ENCODE measurements around the gene NHS. TPM values are rescaled to one million over a fixed set of nuclear protein-coding genes. Genes with fewer than 3 reads are reported as not detected.

Gene NHS
- total and polyA plus RNA-seq, 11 donors = 0.22 to 3.4 (median 1.1) TPM

DNA sequence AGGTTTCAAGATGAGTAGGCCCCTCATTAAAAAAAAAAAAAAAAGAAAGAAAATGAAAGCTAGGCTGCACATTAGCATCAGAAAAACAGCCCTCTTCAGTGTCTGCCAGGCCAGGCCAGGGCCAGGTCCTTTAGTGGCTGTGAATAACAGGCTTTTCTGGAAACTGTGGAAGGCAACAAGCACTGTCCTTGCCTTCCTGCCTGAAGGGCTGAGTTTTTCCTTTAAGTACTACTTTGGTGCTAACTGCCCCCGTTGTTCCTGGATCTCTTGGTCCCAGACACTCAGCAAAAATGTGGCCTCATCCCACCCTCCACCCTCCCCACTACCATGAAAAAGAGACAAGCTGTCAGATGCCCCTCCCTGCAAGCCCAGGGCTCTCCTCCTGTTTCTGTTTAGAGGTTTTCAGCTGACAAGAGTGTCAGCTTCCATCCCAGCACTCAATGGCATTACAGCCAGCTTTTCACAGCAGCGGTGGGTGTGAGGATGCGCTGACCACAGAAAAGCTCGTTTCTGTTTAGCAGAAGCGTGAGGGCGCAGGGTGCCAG lies 174.2 kb downstream of the NHS start:
- no peak for ATAC-seq
- intact Hi-C loops (cut with DNase I) = no loop called here
- Histone ChIP-seq H3K36me3 (no peaks in the 10 kb centered on the region), H3K27me3 (no peaks in the 10 kb centered on the region), H3K4me3 (no peak overlapping the region), H3K27ac (peak overlapping the region in 1 of 12 donors; percentile 43), H3K4me1 (no peaks in the 10 kb centered on the region), H3K9me3 (no peaks in the 10 kb centered on the region)
- 67 to 79% (median 72%) methylated on average over 6 of the region's 6 CpGs for WGBS, 4 donors
- DNase-seq = no peak
- TF ChIP-seq, protein P1, sequence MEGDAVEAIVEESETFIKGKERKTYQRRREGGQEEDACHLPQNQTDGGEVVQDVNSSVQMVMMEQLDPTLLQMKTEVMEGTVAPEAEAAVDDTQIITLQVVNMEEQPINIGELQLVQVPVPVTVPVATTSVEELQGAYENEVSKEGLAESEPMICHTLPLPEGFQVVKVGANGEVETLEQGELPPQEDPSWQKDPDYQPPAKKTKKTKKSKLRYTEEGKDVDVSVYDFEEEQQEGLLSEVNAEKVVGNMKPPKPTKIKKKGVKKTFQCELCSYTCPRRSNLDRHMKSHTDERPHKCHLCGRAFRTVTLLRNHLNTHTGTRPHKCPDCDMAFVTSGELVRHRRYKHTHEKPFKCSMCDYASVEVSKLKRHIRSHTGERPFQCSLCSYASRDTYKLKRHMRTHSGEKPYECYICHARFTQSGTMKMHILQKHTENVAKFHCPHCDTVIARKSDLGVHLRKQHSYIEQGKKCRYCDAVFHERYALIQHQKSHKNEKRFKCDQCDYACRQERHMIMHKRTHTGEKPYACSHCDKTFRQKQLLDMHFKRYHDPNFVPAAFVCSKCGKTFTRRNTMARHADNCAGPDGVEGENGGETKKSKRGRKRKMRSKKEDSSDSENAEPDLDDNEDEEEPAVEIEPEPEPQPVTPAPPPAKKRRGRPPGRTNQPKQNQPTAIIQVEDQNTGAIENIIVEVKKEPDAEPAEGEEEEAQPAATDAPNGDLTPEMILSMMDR (IDR thresholded peaks at IDR 0.05) = no peak
- TF ChIP-seq POLR2A (IDR thresholded peaks at IDR 0.05) = no peak

DNA sequence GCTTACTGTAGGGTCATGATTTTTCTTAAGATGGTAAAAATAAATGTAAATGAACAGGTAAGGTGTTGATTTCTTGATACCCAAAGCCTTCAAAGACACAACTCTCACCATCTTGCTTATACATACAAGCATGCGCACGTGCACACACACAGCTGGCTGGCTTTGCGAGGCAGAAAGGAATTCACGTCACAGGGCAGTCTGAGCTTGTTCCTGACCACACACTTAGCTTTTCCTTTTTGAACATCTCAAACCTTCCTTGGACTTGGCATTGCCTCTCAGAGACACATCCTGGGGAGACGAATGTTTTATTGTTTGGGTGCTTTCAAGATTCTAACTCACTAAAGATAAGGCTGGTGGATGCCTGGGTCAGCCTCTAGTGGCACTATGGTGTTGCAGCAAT lies 175.0 kb downstream of the NHS start:
- Histone ChIP-seq H3K9me3 (no peaks in the 10 kb centered on the region), H3K27ac (no peak overlapping the region), H3K27me3 (no peaks in the 10 kb centered on the region), H3K4me3 (no peak overlapping the region), H3K4me1 (no peaks in the 10 kb centered on the region), H3K36me3 (no peaks in the 10 kb centered on the region)
- ATAC-seq (no peak), DNase-seq (no peak)
- 73 to 89% (median 80%) methylated on average over 5 of the region's 5 CpGs for WGBS, 4 donors
- intact Hi-C loops (cut with DNase I) = no loop called here
- TF ChIP-seq, protein P1 (IDR thresholded peaks at IDR 0.05) = no peak
- no peak for TF ChIP-seq POLR2A (IDR thresholded peaks at IDR 0.05)

DNA sequence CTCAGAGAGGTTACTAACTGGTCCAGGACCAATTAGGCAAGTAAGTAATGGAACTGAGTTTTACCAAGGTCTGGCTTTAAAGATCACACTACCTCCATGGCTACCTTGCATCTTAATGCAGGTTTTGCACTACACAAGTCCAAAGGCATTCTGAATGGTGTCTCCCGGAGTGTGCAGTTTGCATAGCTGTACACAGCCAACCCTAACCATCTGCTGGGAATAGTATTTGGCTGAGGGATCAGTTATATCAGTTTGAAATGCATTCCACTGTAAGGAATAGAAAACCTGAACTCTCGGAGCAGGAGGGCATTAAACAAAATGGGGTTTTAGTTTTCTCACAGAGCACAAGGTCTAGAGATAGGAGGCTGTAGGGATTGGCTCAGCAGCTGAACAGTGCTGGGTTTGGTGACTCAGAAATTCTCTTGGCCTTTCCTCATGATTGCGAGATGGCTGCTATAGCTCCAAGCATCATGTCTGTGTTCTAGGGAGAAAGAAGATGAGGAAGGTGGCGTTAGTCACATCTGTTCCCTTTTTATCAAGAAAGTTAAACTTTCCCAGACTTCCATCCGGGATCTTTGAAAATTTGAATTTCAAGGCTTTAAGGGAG lies 177.1 kb downstream of the NHS start:
- TF ChIP-seq POLR2A (IDR thresholded peaks at IDR 0.05) = no peak
- TF ChIP-seq, protein P1 (IDR thresholded peaks at IDR 0.05) = no peak
- H3K27me3 ChIP-seq = peaks cover 0 to 3% (median 0%) of the 10 kb centered on the region in 9 donors
- no peaks in the 10 kb centered on the region for H3K36me3 ChIP-seq
- no peak overlapping the region for H3K4me3 ChIP-seq
- H3K9me3 ChIP-seq = no peaks in the 10 kb centered on the region
- WGBS, 4 donors = 72 to 89% (median 82%) methylated on average over 5 of the region's 5 CpGs
- no peak for ATAC-seq
- H3K27ac ChIP-seq = no peak overlapping the region
- intact Hi-C loops (cut with DNase I) = no loop called here
- H3K4me1 ChIP-seq = peaks cover 0 to 3% (median 0%) of the 10 kb centered on the region in 12 donors
- DNase-seq = no peak

DNA sequence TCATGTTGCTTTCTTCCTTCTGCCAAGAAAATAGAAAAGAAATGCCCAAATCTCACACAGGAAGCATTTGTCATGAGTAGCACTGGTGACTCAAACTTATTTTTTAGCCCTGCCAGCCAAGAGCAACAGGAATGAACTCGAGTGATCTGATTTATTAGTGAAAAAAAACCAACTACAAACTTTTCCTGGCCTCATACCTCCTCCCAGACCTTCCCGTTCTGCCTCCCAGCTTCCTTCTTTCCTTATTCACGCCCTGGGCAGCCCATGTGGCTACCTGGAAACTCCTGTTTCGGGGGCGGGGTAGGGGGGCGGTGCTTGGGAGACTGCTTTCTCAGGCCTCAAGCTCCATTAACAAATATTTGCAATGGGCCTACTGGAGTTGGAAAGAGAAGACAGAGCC lies 178.5 kb downstream of the NHS start:
- DNase-seq (no peak), ATAC-seq (peak in 1 of 4 donors; percentile 56)
- Histone ChIP-seq H3K27me3 (peaks cover 0 to 3% (median 0%) of the 10 kb centered on the region in 9 donors), H3K4me1 (peaks cover 0 to 3% (median 0%) of the 10 kb centered on the region in 12 donors), H3K9me3 (no peaks in the 10 kb centered on the region), H3K36me3 (no peaks in the 10 kb centered on the region), H3K27ac (peak overlapping the region in 1 of 12 donors; percentile 55), H3K4me3 (no peak overlapping the region)
- intact Hi-C loops (cut with DNase I) = no loop called here
- TF ChIP-seq, protein P1 (IDR thresholded peaks at IDR 0.05) = no peak
- no peak for TF ChIP-seq POLR2A (IDR thresholded peaks at IDR 0.05)
- 54 to 81% (median 72%) methylated on average over 6 of the region's 6 CpGs for WGBS, 4 donors
